Uterus (tissue), 2 donors: ENCODE results near the gene SIK2.

Source experiments
- POLR2A ChIP-seq, 2 donors: fragments of 450-650 bp; IDR thresholded peaks; one replicate each; pipeline ENCODE4 v1.6.1; 2016; ENCODE audit warnings: antibody characterized with exemption in 2 of 2, mild to moderate bottlenecking in 1 of 2, moderate library complexity in 1 of 2
- TF ChIP-seq, protein P1 (sequence below), 4 experiments: fragments of 200-600 bp in 2 of 4; fragments of 450-650 bp in 2 of 4; sonication (generic) in 2 of 4; IDR thresholded peaks; one replicate each; pipeline ENCODE4 v1.5.1; 2016 to 2019; ENCODE audit warnings: antibody characterized with exemption in 4 of 4, mild to moderate bottlenecking in 2 of 4, moderate library complexity in 1 of 4

DNA sequence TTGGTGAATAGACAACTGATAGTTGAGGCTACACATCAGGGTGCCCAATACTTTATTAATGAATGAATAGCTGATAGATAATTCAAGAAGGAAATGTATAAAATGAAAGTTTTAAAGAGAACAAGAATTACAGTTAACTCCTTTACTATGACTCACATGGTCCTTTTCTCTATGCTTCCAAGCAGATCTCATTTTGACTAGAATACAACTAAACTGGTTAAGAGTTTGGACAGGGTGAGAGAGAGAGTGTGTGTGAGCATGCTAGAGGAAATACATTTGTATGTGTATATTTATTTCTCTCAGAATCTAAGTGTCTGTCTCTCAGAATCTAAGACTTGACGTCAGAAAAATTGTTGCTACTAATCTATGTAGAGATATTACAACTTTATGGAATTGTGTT, 66.7 kb downstream of the SIK2 start:
- TF ChIP-seq, protein P1, sequence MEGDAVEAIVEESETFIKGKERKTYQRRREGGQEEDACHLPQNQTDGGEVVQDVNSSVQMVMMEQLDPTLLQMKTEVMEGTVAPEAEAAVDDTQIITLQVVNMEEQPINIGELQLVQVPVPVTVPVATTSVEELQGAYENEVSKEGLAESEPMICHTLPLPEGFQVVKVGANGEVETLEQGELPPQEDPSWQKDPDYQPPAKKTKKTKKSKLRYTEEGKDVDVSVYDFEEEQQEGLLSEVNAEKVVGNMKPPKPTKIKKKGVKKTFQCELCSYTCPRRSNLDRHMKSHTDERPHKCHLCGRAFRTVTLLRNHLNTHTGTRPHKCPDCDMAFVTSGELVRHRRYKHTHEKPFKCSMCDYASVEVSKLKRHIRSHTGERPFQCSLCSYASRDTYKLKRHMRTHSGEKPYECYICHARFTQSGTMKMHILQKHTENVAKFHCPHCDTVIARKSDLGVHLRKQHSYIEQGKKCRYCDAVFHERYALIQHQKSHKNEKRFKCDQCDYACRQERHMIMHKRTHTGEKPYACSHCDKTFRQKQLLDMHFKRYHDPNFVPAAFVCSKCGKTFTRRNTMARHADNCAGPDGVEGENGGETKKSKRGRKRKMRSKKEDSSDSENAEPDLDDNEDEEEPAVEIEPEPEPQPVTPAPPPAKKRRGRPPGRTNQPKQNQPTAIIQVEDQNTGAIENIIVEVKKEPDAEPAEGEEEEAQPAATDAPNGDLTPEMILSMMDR (IDR thresholded peaks at IDR 0.05) = no peak
- no peak for TF ChIP-seq POLR2A (IDR thresholded peaks at IDR 0.05)
